ELR (cell line): Measurements from ENCODE around the gene HAPLN3.
A peak's percentile ranks its signal among the peaks of the same experiment; 100 is the strongest.
"Not testable (repeated sequence)": the region's sequence is repeated elsewhere in the genome, so short reads cannot be mapped to it uniquely, and the experiment has no call there.

Source experiments
- DNase-seq: peaks from one replicate; pipeline ENCODE4 v3.0.0-alpha.2; 2015; ENCODE audit warnings: low read depth

HAPLN3 gene, protein sequence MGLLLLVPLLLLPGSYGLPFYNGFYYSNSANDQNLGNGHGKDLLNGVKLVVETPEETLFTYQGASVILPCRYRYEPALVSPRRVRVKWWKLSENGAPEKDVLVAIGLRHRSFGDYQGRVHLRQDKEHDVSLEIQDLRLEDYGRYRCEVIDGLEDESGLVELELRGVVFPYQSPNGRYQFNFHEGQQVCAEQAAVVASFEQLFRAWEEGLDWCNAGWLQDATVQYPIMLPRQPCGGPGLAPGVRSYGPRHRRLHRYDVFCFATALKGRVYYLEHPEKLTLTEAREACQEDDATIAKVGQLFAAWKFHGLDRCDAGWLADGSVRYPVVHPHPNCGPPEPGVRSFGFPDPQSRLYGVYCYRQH

DNA sequence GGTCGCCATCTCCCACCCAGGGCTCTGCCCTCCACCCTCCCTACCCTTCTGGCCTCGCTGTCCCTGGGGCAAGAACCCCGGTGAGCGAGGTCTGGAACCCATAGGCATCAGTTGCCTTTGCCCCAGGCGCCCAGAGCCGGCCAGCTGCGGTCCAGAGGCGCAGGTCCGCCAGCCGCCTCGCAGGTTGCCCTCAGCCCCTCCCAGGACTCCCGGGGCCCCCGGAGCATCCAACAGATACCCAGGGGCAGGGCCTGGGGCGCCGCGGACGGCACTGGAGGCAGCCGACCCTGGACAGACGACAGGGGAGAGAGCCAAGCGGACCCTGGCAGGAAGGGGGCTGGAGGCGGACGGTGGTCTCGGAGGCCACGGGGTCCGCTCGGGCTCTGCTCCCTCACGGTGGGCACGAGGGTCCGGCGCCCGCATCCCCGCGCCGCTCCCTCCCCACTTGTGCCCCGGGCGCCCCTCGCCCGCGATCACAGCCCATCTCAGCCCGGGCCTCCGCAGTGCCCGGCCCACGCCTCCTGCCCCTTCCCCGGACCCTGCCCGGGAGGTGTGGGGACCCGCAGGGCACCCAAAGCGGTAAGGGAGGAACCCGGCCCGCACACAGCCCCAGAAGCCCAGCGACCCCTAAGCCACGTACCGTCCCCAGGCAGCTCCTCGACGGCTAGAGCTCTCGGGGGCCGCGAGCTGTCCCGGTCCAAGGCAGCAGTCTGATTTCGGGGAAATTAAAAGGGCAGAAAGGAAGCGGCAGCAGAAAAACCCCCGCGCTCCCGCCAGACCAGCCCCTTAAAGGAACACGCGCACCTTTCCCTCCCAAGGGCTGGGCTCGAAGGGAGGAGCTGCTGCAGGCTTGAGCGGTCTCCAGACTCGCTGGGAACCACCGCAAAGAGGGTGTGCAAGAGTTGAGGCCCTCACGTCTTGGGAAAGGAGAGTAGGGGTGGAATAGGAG lies at the start of gene HAPLN3:
Gene HAPLN3 (minus strand): TSS at position 726 of the 949 bp plus-strand sequence. CDS start 8,246 bp downstream, outside the sequence.
- peak; percentile 53 for DNase-seq

DNA sequence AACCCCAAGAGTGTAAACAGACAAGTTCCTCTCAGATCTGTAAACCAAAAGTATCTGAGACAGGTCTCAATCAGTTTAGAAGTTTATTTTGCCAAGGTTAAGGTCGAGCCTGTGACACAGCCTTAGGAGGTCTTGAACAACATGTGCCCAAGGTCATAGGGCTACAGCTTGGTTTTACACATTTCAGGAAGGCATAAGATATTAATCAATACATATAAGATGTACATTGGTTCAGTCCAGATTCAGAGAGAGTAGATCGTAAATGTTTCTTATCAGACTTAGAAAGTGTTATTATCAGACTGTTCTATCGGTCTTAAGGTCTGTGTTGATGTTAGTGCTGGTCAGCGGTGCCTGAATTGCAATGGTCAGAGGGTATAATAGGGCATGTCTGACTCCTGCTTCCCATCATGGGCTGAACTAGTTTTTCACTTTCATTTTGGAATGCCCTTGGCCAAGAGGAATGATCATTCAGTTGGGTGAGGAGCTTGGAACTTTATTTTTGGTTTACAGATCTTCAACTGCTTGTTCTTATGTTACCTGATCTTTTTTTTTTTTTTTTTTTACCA lies 44.8 kb upstream of the HAPLN3 start:
- no peak for DNase-seq

DNA sequence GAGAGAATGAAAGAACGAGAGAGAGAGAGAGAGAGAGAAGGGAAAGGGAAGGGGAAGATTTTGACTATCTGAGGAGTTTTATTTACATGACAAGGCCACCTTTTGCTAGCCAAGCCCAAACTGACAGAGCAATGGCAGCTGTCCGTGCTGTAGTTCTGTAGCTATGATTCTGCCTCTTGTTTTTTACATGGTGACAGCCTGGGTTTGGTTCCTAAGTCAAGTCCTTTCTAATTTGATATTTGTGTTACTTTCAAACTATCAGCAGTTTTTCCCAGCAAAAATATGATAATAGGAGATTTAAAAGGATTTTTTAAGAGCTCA lies 44.1 kb upstream of the HAPLN3 start:
- no peak for DNase-seq

DNA sequence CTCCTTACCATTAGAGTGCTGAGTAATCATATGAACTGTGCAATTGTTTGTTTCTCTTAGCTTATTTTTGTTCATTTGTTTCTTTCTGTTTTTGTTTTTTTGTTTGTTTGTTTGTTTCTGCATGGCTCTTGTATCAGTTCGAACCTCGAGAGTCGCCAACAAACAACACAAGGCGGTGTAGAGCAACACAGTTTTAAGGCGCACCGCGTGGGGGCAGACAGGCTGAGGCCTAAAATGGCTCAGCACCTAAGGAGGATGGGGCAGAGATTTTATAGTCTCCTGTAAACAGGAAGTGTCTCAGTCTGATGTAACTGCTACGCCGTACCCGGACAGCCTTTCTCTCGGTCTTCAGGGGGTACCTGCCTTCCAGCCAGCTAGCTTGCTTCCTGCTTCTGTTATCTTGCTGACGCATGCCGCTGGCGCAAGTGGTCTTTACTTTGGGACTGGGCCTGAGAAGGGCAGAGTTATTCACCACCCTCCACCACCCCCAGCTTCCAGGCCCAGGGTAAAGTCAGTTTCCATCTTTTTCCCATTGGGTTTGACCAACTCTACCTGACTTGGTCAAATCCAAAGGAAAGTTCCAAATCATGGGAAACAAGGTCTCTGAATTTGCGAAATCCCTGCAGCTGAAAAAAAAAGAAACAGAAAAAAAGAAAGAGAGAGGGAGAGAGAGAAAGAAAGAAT lies 43.6 kb upstream of the HAPLN3 start:
- DNase-seq, result no peak

DNA sequence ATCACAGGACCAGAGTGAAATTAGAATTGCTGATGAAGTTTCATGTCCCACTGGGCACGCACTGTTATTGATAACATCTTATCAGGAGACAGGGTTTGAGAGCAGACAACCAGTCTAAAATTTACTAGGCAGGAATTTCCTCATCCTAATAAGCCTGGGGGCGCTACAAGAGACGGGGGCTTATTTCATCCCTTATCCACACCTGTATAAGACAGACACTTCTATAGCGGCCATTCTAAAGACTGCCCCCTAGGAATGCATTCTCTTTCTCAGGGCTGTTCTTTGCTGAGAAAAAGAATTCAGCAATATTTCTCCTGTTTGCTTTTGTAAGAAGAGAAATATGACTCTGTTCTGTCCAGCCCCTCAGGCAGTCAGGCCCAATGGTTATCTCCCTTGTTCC lies 39.1 kb upstream of the HAPLN3 start:
- DNase-seq, result not testable (repeated sequence)

DNA sequence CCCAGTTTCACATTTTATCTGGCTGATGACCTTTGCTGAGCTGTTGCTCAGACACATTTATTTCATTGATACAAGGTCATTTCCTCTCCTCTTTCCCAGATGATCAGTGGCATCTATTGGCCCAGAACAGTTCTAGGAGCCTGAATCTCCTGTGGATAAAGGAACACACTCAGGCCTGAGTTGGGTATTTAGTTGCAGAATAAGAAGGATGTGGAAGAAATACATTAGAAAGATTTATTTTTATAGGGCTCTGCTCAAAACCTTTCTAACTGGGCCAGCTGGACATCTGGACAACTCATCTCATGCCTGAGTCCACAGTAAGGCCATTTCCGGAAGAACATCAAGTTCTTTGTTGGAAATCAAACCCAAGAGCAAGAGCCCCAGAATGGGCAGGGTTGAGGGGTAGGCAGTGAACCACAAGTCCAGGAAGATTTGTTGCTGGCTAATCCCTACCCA lies 37.6 kb upstream of the HAPLN3 start:
- DNase-seq, result no peak

DNA sequence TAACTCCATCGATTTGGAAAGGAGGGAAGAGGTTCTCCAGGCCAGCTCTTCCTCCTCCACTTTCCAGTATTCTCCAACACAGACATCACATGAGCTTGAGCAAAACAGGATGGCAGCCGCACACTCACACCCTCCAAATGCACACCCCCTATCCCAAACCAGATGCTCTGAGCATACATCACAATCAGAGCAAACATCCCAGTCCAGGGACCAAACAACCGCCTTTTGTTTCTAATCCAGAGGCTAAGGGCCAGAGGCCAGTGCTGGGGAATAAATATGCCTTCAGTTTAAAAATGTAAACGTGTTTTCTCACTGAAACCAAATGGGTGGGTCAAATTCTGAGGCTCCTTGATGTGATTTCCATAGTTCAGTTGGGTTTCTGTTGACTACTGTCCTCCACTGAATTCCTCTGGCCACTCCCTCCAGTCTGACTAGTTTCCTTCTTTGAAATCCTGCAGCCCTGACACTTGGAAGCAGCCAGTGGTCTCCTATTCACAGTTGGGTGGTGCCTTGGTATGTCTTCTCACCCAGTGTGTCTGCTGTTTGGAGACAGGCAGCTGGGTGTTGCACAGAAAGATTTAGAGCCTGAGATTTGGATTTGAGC lies 37.0 kb upstream of the HAPLN3 start:
- no peak for DNase-seq

DNA sequence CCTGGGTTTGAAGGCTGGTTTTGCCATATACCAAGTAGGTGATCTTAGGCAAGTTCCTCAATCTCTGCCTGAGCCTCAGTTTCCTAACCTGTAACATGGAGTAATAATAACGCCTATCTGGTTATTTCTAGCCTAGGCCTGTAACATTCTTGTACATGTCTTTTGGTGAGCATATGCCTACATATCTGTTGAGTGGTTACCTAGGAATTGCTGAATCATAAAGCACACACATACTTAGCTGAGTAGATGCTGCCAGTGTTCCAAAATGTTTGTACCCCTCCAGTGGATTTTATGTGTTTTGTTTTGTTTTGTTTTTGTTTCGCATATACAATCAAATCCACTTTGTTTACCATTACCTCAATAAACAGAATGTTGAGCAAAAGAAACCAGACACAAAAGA lies 35.2 kb upstream of the HAPLN3 start:
- no peak for DNase-seq

DNA sequence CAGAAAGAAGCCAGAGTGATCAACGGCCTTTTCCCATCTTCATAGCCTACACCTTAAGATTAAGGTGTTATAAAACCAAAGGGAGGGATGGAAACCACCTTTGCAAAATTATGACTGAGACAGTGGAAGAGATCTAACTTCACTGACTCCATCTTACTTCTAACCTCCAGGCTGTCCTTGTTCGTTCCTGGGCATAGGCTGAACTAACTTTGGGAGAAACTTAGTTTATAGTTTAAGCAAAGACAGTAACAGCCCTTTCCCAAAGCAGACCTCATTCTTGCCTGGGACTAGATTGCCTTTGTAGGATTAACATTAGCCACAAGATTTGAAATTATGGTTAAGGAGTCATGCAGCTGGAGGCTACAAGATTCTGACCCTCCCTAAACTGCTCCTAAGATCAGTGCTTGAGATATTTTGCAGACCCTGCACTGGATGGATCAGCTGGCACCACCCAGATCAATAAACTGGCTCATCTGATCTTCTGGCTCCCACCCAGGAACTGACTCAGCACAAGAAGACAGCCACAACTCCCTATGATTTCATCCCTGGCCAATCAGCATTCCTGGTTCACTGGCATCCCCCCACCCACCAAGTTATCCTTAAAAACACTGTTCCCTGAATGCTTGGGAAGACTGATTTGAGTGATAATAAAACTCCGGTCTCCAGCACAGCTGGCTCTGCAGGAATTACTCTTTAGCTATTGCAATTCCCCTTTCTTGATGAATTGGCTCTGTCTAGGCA lies 34.2 kb upstream of the HAPLN3 start:
- DNase-seq, result peak; percentile 32

DNA sequence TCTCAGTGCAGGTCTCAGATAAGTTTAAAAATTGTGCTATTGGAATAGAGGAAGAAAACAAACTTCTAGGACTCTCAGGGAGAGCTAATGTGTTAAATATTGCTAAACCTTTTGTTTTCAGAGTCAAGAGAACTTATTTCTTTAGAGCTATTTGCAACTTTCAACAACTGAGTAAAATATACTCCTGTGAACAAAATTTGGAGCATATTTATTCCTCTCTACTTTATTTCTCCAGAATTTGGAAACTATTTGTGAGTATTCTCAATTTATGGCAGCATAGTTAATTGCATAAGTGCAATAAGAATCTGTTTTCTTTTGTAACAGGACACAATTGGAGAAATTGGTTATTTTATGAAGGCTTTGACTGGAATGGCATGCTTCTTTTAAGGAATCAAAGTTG lies 32.8 kb upstream of the HAPLN3 start:
- DNase-seq, result not testable (repeated sequence)

DNA sequence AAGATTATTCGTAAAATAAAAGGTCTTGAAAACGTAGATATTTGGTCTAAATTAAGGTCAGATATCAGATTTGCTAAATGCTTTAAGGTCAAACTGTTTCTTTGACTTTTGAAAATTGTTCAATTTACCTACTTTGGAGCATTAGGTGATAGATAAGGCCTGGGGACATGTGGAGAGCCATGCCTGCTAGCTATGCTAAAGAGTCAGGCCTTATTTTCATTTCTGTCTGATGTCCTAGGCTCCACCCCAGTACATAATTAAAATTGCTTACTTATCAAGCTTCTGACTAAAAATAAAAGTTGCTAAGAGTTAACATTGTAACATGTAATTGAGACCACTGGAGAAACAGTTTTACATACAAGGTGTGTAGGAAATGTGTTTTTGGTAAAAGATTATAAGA lies 30.3 kb upstream of the HAPLN3 start:
- not testable (repeated sequence) for DNase-seq

DNA sequence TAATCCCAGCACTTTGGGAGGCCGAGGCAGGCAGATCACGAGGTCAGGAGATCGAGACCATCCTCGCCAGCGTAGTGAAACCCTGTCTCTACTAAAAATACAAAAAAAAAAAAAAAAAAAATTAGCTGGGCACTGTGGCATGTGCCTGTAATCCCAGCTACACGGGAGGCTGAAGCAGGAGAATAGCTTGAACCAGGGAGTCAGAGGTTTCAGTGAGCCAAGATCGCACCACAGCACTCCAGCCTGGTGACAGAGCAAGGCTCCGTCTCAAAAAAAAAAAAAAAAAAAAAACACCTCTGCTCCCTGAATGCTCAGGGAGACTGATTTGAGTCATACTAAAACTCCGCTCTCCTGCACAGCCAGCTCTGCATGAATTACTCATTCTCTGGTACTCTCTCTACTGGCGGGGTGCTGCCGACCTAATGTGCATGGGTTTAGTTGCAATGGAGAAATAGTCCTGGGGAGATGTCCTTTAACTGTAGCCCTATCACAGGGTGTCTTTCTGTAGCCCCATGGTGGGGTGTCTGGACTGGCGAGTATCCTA lies 25.6 kb upstream of the HAPLN3 start:
- peak; percentile 91 for DNase-seq

DNA sequence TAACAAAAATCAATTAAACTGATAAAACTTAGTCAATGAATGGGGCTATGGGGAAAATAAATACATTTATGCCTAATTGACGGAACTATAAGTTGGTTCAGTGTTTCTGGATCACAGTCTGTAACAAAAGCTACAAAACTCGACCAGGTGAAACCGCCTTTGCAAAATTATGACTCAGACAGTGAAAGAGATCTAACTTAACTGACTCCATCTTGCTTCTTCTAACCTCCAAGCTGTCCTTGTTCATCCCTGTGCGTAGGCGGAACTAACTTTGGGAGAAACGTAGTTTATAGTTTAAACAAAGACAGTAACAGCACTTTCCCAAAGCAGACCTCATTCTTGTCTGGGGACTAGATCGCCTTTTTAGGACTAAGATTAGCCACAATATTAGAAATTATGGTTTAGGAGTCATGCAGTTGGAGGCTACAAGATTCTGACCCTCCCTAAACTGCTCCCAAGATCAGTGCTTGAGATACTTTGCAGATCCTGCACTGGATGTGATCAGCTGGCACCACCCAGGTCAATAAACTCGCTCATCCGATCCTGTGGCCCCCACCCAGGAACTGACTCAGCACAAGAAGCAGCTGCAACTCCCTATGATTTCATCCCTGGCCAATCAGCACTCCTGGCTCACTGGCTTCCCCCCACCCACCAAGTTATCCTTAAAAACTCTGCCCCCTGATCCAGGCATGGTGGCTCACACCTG lies 25.0 kb upstream of the HAPLN3 start:
- DNase-seq, result peak; percentile 79

DNA sequence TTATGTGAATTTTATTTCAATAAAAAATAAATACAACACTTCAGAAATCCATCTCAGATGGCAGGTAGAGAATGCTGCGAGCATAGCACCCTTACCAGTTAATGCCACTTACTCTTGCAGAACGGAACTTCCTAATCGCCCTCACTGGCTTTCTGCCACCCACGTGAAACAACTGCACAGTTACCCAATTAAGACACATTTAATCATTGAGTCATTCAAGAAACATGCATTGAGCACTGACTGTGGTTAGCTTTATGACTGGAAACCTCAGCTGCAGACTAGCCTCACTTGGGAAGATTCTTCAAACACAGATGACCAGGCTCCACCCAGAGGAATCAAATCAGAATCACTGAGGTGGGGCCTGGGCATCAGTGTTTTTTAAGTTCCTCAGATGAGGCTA lies 23.4 kb upstream of the HAPLN3 start:
- peak; percentile 97 for DNase-seq

DNA sequence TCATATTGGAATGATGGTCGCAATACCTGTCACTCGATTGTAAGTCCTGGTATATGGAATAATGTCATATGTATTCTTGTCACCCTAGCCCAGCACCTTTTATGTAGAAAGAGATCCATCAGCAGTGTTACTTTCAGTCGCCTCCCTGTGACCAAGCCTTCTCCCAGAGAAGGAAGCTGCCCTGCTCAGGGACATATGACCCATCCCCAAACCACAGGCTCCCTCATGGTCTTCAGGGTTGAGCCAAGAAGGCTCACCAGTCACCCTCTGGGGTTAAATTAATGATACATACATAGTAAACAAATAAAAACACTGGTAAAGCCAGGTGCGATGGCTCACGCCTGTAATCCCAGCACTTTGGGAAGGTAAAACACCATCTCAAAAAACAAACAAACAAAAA lies 22.4 kb upstream of the HAPLN3 start:
- DNase-seq, result no peak

DNA sequence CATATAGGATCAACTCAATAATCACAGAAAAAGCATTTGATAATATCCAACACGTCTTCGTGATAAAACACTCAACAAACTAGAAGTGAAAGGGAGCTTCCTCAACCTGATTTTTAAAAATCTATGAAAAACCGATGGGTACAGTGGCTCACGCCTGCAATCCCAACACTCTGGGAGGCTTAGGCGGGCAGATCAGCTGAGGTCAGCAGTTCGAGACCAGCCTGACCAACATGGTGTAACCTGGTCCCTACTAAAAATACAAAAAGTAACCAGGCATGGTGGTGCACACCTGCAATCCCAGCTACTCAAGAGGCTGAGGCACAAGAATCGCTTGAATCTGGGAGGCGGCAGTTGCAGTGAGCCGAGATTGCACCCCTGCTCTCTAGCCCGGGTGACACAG lies 20.0 kb upstream of the HAPLN3 start:
- DNase-seq, result no peak

DNA sequence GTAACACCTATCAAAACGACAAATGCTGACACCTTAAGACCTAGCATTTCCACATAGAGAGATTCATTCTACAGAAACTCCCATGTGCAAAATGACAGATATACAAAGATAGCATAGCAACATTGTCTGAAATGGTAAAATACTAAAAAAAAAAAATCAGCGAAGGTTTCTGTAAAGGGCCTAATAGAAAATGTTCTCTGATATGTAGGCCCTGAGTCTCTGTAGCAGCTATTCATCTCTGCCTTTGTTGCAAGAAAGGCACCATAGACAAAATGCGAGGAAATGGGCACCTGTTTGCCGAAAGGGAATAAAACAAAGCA lies 18.5 kb upstream of the HAPLN3 start:
- DNase-seq, result no peak

DNA sequence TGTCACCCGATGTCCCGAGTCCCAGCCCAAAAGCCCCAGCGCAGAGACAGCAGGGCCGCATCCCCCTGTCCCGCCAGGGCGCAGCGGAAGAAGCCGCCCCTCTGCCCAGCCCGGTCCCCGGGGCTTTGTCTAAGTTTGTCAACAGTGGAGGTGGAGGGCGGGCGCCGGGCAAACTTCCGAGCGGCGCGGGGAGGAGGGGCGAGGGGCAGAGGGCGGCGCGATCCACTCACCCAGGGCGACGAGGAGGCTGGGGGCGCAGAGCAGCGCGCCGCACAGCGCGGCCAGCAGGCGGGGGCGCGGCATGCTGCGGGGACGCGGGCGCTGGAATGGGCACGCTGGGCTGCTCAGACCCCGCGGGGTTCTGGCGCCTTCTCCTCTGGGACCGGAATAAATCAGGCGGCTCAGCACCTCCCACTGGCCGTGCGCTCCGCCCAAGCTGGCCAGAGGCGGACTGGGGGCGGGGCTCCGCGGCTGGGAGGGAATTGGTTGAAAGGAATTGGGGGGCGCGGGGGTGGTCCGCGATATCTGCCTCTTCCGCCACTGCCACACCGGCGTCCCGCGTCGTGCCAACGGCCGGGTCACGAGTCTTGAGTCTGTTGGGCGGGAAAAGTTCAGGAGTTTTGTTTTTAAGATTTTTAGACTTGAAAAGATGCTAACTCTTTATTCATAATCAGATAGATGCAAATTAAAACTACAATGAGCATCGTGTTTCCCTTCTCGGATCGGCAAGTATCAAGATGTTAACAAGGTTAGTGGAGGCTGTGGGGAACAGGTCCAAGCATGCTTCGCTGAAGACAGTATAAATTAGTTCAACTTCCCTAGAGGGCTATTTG lies 17.9 kb upstream of the HAPLN3 start, which contains the start of gene MFGE8:
Gene MFGE8 (minus strand): TSS at position 363 of the 833 bp plus-strand sequence. CDS start 60 bp downstream, at position 303.
- peak; percentile 77 for DNase-seq

DNA sequence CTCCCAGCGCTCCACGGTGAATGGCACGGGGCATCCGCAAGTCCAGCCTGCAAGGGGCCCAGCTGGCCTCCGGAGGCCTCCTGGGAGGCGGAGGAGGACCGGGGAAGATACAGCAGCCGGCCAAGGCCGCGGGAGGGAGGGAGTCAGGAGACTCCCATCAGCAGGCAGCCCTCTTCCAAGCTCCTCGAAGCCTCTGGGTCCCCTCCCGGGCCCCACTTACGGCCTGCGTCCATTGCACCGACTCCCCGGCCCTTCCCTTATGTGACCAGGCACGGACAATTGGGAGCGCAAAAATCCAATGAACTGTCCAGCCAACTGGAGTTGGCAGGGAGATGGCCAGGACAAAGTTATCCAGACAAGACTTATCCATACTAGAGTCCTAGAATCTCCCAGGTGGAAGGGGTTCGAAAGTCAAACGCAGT lies 17.2 kb upstream of the HAPLN3 start:
- peak; percentile 35 for DNase-seq
